A673 (cell line): ENCODE data around the gene UACA. TPM values are rescaled to one million over a fixed set of nuclear protein-coding genes. Genes with fewer than 3 reads are reported as not detected.

Source experiments
- BruUV-seq: library from RNA; stranded (reverse); fragments of 400-500 nt; replicated peaks from 2 replicates; lab custom pipeline; 2021; lab: Mats Ljungman, UMichigan
- CTCF ChIA-PET: fragments of 300-600 bp; sonication (Branson Sonifier 250); formaldehyde crosslinking; loops from one replicate; lab custom pipeline; 2022; ENCODE audit warnings: antibody characterized with exemption; lab: Charles Lee
- POLR2A ChIA-PET: fragments of 300-600 bp; sonication (Branson Sonifier 250); formaldehyde crosslinking; loops from one replicate; lab custom pipeline; 2022; ENCODE audit warnings: antibody characterized with exemption; ENCODE audit not compliant: low non-redundant PET; lab: Charles Lee
- DNase-seq: peaks from one replicate; pipeline ENCODE4 v3.0.0-alpha.2; 2015; ENCODE audit warnings: low spot score
- H3K27ac ChIP-seq: fragments of 200-600 bp; sonication (generic); 2 replicates; pipeline ENCODE4 v1.5.1; 2016; ENCODE audit warnings: mixed run types, low read depth, mild to moderate bottlenecking, mixed read lengths, antibody characterized with exemption, low read length; ENCODE audit not compliant: poor library complexity, severe bottlenecking
- H3K27me3 ChIP-seq: fragments of 200-600 bp; sonication (generic); replicated peaks from 2 replicates; pipeline ENCODE4 v1.6.1; 2017; ENCODE audit warnings: mixed run types, low read depth, mild to moderate bottlenecking, mixed read lengths, antibody characterized with exemption, low read length; ENCODE audit not compliant: insufficient read depth, poor library complexity
- H3K36me3 ChIP-seq: fragments of 200-600 bp; sonication (generic); 2 replicates; pipeline ENCODE4 v1.6.1; 2016; ENCODE audit warnings: mixed run types, mild to moderate bottlenecking, mixed read lengths, antibody characterized with exemption, low read length; ENCODE audit not compliant: insufficient read depth, poor library complexity, severe bottlenecking
- H3K4me1 ChIP-seq: fragments of 200-600 bp; sonication (generic); 2 replicates; pipeline ENCODE4 v1.6.1; 2017; ENCODE audit warnings: mixed run types, mild to moderate bottlenecking, mixed read lengths, antibody characterized with exemption, low read length; ENCODE audit not compliant: insufficient read depth, poor library complexity, severe bottlenecking
- H3K4me3 ChIP-seq: fragments of 200-600 bp; sonication (generic); 2 replicates; pipeline ENCODE4 v1.5.1; 2016; ENCODE audit warnings: low read depth, mixed run types, mild to moderate bottlenecking, mixed read lengths, low read length; ENCODE audit not compliant: poor library complexity, severe bottlenecking
- H3K9me3 ChIP-seq: fragments of 200-600 bp; sonication (generic); 2 replicates; pipeline ENCODE4 v1.6.1; 2016; ENCODE audit warnings: mixed run types, low read depth, mild to moderate bottlenecking, mixed read lengths, antibody characterized with exemption, low read length; ENCODE audit not compliant: poor library complexity, severe bottlenecking
- EZH2 ChIP-seq: fragments of 200-600 bp; sonication (generic); IDR thresholded peaks from 2 replicates; pipeline ENCODE4 v1.6.1; 2017; ENCODE audit warnings: borderline replicate concordance, low read depth, mild to moderate bottlenecking, mixed read lengths, antibody characterized with exemption, low read length; ENCODE audit not compliant: poor library complexity, severe bottlenecking
- intact Hi-C: fragments of 100-400 bp; cut with micrococcal nuclease; formaldehyde crosslinking; loops from one replicate; pipeline ENCODE4 v1.10.0; 2022; ENCODE audit not compliant: unreplicated experiment
- total RNA-seq: library from RNA; stranded (reverse); gene quantifications from 2 replicates; pipeline ENCODE4 v1.2.3, GENCODE V29; 2021
- TF ChIP-seq, protein P1 (sequence below): fragments of 300-800, 200-600 bp; sonication (generic); conservative IDR thresholded peaks from 2 replicates; pipeline ENCODE4 v1.5.1; 2017; ENCODE audit warnings: low read depth, mild to moderate bottlenecking, antibody characterized with exemption, low read length, moderate library complexity, mixed read lengths

The UACA gene
- total RNA-seq, 1 experiment from 2014 or later, result 26.9 TPM

DNA sequence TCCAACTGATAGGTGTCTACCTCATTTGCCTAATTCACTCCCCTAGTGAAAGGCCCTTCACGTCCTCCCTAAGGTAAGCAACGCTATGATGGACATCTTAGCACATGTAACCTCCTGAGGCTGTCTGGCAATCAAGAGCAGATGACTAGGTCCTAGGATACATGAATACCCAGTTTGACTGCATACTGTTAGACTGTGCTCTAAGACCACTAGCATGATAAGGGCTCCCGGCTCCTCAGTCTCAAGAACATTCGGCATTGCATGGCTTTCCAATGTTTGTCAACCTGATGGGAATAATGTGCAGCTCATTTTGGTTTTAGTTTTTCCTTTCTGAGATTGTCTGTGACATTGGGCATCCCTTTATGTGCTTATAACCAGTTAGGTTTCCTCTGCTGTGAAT lies 152.1 kb downstream of the UACA start:
- Histone ChIP-seq H3K27ac (no peak overlapping the region), H3K9me3 (no peaks in the 10 kb centered on the region), H3K4me3 (no peak overlapping the region), H3K4me1 (no peaks in the 10 kb centered on the region), H3K27me3 (no peaks in the 10 kb centered on the region), H3K36me3 (no peaks in the 10 kb centered on the region)
- POLR2A ChIA-PET, result no interaction called here
- intact Hi-C loops, result no loop called here
- BruUV-seq, result no TSS peak
- no peak for TF ChIP-seq EZH2
- TF ChIP-seq, protein P1, sequence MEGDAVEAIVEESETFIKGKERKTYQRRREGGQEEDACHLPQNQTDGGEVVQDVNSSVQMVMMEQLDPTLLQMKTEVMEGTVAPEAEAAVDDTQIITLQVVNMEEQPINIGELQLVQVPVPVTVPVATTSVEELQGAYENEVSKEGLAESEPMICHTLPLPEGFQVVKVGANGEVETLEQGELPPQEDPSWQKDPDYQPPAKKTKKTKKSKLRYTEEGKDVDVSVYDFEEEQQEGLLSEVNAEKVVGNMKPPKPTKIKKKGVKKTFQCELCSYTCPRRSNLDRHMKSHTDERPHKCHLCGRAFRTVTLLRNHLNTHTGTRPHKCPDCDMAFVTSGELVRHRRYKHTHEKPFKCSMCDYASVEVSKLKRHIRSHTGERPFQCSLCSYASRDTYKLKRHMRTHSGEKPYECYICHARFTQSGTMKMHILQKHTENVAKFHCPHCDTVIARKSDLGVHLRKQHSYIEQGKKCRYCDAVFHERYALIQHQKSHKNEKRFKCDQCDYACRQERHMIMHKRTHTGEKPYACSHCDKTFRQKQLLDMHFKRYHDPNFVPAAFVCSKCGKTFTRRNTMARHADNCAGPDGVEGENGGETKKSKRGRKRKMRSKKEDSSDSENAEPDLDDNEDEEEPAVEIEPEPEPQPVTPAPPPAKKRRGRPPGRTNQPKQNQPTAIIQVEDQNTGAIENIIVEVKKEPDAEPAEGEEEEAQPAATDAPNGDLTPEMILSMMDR, result no peak
- DNase-seq, result no peak
- CTCF ChIA-PET, result no interaction called here

DNA sequence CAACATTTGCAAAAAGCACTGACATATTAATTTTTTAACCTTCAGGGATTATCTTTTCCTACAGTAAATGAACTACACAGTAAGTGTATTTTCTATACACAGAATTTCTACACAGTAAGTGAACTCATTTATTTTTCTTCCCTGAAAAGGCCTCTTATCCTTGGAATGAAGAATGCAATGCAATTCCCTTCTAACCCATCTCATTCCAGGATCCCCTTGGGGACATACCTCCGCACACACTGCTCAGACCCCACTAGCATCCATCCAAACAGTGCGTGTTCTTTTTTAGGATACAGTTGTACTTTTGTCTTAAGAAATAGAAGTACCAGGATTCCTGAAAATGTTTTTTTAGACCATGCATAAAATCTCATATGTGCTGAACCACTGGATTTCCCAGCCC lies 152.8 kb downstream of the UACA start:
- no peaks in the 10 kb centered on the region for H3K9me3 ChIP-seq
- no peak overlapping the region for H3K4me3 ChIP-seq
- no peak overlapping the region for H3K27ac ChIP-seq
- CTCF ChIA-PET, result no interaction called here
- H3K27me3 ChIP-seq, result no peaks in the 10 kb centered on the region
- peaks cover 5% of the 10 kb centered on the region for H3K4me1 ChIP-seq
- TF ChIP-seq, protein P1, result no peak
- TF ChIP-seq EZH2, result no peak
- intact Hi-C loops, result no loop called here
- H3K36me3 ChIP-seq, result no peaks in the 10 kb centered on the region
- POLR2A ChIA-PET, result no interaction called here
- DNase-seq, result no peak
- BruUV-seq, result no TSS peak

DNA sequence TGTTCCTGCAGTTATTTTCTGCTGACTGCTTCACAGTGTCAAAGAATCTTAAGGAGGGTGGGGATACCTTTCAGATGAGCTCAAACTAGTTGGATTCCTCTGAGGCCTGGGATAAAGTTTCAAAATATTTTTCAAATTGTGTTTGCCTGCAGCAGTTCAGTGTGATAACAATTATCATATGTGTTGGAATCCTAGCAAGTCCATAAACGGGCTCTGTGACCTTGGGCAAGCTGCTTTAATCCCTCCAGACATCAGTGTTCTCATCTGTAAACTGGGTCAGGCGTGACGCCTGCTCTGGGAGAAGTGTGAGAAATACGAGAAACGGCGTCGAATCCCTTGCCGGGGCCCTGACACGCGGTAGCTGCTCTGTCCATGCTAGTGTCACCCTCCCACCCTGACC lies 153.5 kb downstream of the UACA start:
- H3K9me3 ChIP-seq, result no peaks in the 10 kb centered on the region
- no peak overlapping the region for H3K4me3 ChIP-seq
- ChIA-PET POLR2A (no interaction called here), CTCF (no interaction called here)
- H3K4me1 ChIP-seq, result peaks cover 11% of the 10 kb centered on the region
- no peak overlapping the region for H3K27ac ChIP-seq
- BruUV-seq, result no TSS peak
- no peaks in the 10 kb centered on the region for H3K27me3 ChIP-seq
- H3K36me3 ChIP-seq, result no peaks in the 10 kb centered on the region
- intact Hi-C loops, result no loop called here
- no peak for DNase-seq
- TF ChIP-seq, protein P1, result no peak
- no peak for TF ChIP-seq EZH2
